ENCODE results near the gene JAKMIP3.
A peak's percentile ranks its signal among the peaks of the same experiment; 100 is the strongest.

The JAKMIP3 gene

GRCh38 chr10:132065491-132066105, at the start of gene JAKMIP3:
Gene JAKMIP3 (plus strand): TSS chr10:132065946. CDS start chr10:132104809, 38,863 bp downstream.
- TF ChIP-seq, protein P1, sequence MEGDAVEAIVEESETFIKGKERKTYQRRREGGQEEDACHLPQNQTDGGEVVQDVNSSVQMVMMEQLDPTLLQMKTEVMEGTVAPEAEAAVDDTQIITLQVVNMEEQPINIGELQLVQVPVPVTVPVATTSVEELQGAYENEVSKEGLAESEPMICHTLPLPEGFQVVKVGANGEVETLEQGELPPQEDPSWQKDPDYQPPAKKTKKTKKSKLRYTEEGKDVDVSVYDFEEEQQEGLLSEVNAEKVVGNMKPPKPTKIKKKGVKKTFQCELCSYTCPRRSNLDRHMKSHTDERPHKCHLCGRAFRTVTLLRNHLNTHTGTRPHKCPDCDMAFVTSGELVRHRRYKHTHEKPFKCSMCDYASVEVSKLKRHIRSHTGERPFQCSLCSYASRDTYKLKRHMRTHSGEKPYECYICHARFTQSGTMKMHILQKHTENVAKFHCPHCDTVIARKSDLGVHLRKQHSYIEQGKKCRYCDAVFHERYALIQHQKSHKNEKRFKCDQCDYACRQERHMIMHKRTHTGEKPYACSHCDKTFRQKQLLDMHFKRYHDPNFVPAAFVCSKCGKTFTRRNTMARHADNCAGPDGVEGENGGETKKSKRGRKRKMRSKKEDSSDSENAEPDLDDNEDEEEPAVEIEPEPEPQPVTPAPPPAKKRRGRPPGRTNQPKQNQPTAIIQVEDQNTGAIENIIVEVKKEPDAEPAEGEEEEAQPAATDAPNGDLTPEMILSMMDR (IDR thresholded peaks at IDR 0.05; ENCODE audit: low read depth, low read length): no peak
- peak within 1 kb of the TSS; percentile 57 for H3K4me3 ChIP-seq (ENCODE audit: low read depth, low read length)

- no peak overlapping the region for H3K4me3 ChIP-seq (ENCODE audit: low read depth, low read length)
- TF ChIP-seq, protein P1 (IDR thresholded peaks at IDR 0.05; ENCODE audit: low read depth, low read length): no peak
These were observed 49.2 kb upstream of the JAKMIP3 start for GRCh38 chr10:132016514-132016913.

GRCh38 chr10:132018446-132018845, 47.3 kb upstream of the JAKMIP3 start:
- no peak overlapping the region for H3K4me3 ChIP-seq (ENCODE audit: low read depth, low read length)
- TF ChIP-seq, protein P1 (IDR thresholded peaks at IDR 0.05; ENCODE audit: low read depth, low read length): no peak

DNA sequence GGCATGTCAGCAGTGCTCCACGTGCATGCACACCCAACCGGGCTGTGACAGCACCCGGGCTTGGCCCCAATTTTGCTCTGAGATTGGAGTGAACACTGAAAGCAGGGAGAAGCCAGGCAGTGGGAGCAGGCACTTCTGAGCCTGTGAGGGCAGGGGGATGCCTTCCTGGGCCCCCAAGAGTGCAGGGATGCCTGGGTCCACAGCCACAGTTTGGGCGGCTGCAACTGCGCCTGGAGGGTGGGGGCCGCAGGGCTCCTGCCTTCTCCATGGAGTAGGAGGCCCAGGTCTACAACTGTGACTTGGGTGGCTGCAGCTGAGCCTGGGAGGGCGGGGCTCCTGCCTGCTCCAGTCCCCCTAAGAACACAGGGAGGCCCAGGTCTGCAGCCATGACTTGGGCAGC, 46.4 kb upstream of the JAKMIP3 start:
- no peak overlapping the region for H3K4me3 ChIP-seq (ENCODE audit: low read depth, low read length)
- TF ChIP-seq, protein P1 (IDR thresholded peaks at IDR 0.05; ENCODE audit: low read depth, low read length): no peak

GRCh38 chr10:132020456-132020855, 45.3 kb upstream of the JAKMIP3 start:
- H3K4me3 ChIP-seq (ENCODE audit: low read depth, low read length): no peak overlapping the region
- TF ChIP-seq, protein P1 (IDR thresholded peaks at IDR 0.05; ENCODE audit: low read depth, low read length): no peak

DNA sequence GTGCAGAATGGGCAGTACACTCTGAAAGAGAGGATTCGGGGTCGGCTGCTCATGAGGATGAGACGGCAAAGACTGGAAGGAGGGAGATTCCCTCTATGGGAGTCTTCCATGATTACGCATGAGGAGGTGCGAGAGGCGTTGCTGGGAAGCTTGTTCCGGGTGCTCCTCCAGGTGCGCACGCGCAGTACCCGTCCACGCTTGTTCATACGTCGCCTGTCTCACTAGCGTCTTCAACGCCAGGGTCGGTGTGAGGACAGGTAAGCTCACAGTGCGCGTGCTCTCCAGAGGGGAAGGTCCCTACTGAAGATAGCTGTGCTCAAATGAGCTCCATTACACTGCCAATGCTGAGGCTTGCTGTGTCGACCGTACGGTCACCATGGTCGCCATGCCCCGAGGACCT, 44.7 kb upstream of the JAKMIP3 start:
- TF ChIP-seq, protein P1 (IDR thresholded peaks at IDR 0.05; ENCODE audit: low read depth, low read length): no peak
- H3K4me3 ChIP-seq (ENCODE audit: low read depth, low read length): no peak overlapping the region

GRCh38 chr10:132021504-132022143, 44.1 kb upstream of the JAKMIP3 start:
- H3K4me3 ChIP-seq (ENCODE audit: low read depth, low read length): no peak overlapping the region
- TF ChIP-seq, protein P1 (IDR thresholded peaks at IDR 0.05; ENCODE audit: low read depth, low read length): no peak

Measured in WI38 (cell line).